GDM1 (cell line): ENCODE data around the gene MAP2K4.

Experiments
- DNase-seq: peaks from one replicate; lab custom pipeline; 2025; lab: John Stamatoyannopoulos, UW

MAP2K4 gene

GRCh38 chr17:12089809-12090384 lies 69.2 kb downstream of the MAP2K4 start:
- DNase-seq: no peak

- DNase-seq: no peak
Observed at GRCh38 chr17:12094336-12094735, 73.7 kb downstream of the MAP2K4 start.

GRCh38 chr17:12095522-12095921 lies 74.8 kb downstream of the MAP2K4 start:
- no peak for DNase-seq

GRCh38 chr17:12097326-12097725 lies 76.6 kb downstream of the MAP2K4 start:
- DNase-seq: no peak

- no peak for DNase-seq
Observed at GRCh38 chr17:12098568-12098967, 77.9 kb downstream of the MAP2K4 start.

GRCh38 chr17:12099412-12099811 lies 78.7 kb downstream of the MAP2K4 start:
- DNase-seq: no peak

GRCh38 chr17:12104831-12105230 lies 84.2 kb downstream of the MAP2K4 start:
- no peak for DNase-seq

- DNase-seq: no peak
Observed at GRCh38 chr17:12107905-12108304, 87.2 kb downstream of the MAP2K4 start.

GRCh38 chr17:12110906-12111305 lies 90.2 kb downstream of the MAP2K4 start:
- DNase-seq: no peak

- no peak for DNase-seq
Observed at GRCh38 chr17:12113156-12113555, 92.5 kb downstream of the MAP2K4 start.

GRCh38 chr17:12114686-12115418 lies 94.2 kb downstream of the MAP2K4 start:
- DNase-seq: no peak

GRCh38 chr17:12116143-12116542 lies 95.5 kb downstream of the MAP2K4 start:
- DNase-seq: no peak

- no peak for DNase-seq
Observed at GRCh38 chr17:12118617-12119016, 97.9 kb downstream of the MAP2K4 start.

- no peak for DNase-seq
Observed at GRCh38 chr17:12122075-12122474, 101.4 kb downstream of the MAP2K4 start.

GRCh38 chr17:12127177-12127576 lies 106.5 kb downstream of the MAP2K4 start:
- no peak for DNase-seq

GRCh38 chr17:12127667-12128066 lies 107.0 kb downstream of the MAP2K4 start:
- no peak for DNase-seq

GRCh38 chr17:12128946-12129345 lies 108.3 kb downstream of the MAP2K4 start:
- no peak for DNase-seq

GRCh38 chr17:12133183-12133582 lies 112.5 kb downstream of the MAP2K4 start:
- DNase-seq: no peak

GRCh38 chr17:12134101-12134500 lies 113.4 kb downstream of the MAP2K4 start:
- no peak for DNase-seq

GRCh38 chr17:12134587-12134986 lies 113.9 kb downstream of the MAP2K4 start:
- DNase-seq: no peak

- DNase-seq: no peak
Observed at GRCh38 chr17:12136243-12136642, 115.6 kb downstream of the MAP2K4 start.

GRCh38 chr17:12136646-12137045 lies 116.0 kb downstream of the MAP2K4 start:
- DNase-seq: no peak

- no peak for DNase-seq
Observed at GRCh38 chr17:12137859-12138258, 117.2 kb downstream of the MAP2K4 start.

- no peak for DNase-seq
Observed at GRCh38 chr17:12140685-12141084, 120.0 kb downstream of the MAP2K4 start.
